ENCODE results near the gene CNNM3.
"Not testable (repeated sequence)": the region's sequence is repeated elsewhere in the genome, so short reads cannot be mapped to it uniquely, and the experiment has no call there.

Gene CNNM3

DNA sequence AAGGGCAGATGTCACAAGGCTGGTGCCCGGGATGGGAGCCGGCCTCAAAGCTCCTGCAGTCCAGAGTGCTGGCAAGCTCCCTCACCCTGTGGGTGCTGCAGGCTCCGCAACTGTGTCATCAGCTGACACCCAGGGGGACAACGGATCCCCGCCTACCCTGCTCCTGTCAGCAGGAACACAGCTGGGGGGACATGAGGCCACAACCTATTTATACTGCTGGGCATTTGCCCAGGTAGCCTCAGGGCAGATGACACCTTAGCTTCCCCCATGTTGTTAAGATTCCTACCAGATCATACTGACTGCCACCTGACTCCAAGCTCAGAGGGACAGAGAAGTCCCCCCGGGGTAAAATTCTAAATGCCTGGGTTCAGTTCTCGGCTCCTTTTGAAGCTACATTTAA, 26.5 kb downstream of the CNNM3 start:
- no peak for DNase-seq

DNA sequence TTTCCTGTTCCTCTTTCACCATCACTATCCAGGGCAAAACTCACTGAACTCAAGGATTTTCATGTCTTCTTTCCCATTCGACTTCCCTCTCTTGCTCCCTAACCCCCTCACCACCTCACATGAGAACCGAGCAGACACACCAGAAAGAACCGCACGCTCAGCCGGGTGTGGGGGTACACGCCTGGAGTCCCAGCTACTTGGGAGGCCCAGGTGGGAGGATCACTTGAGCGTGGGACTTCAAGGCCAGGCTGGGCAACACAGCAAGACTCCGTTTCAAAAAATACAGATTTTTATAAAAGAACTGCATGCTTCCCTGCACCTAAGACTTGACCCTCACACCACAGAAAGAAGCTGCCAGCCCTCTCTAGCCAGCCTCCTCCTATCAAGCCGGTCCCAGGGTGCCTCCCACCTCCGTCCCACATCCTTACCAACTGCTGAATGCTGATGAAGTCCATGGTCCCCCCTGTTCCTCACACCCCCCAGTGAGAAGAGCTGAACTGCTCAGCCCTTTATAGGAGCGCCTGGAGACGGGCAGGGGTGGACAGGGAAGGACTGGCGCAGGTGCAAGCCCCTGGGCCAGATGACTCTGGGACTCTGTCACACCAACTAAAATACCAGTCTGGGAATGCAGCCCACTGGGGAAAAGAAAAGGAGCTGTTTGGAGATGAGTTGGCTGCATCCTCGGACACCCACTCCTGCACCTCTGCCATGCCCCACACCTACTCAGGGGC, 27.6 kb downstream of the CNNM3 start, which contains the start of gene ANKRD23:
TSS of gene ANKRD23 (minus strand) at position 484 of the 731 bp plus-strand sequence. CDS start at position 455, 29 bp downstream.
- DNase-seq: no peak

DNA sequence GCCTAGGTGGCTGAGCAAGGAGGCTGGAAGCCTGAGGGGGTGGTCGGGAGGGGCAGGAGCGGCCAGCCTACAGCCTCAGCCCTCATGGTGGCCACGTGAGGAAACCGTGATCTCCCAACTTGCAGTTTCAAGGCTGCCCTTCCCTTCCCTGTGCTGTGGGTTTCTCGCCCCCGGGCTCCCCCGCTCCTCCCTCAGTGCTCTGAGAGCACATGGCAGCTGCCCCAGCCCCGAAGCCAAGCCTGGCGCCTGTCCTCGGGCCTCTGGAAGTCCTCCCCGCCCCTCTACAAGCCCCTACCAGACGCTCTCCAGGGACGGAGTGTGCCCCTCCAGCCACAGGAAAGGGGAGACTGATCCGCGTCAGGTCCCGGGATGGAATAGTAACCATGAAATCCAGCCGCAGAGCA, 28.3 kb downstream of the CNNM3 start:
- no peak for DNase-seq

DNA sequence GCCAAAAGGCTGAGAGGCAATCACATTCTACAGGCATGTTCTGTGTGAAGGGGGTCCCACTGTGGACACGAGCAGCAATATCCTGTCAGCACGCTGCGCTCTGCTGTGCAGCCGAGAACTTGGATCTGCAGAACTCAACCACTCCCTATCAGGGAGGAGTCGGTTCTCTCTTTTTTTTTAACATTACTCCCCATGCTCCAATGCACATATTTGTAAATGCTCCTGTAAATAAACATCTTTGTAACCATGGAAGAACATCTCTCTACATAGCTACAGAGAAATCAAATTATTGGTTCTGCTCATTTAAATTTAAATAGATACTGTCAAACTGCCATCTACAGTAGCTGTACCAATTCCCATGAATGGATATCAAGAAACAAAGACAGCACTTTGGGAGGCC, 30.8 kb downstream of the CNNM3 start:
- DNase-seq: no peak

DNA sequence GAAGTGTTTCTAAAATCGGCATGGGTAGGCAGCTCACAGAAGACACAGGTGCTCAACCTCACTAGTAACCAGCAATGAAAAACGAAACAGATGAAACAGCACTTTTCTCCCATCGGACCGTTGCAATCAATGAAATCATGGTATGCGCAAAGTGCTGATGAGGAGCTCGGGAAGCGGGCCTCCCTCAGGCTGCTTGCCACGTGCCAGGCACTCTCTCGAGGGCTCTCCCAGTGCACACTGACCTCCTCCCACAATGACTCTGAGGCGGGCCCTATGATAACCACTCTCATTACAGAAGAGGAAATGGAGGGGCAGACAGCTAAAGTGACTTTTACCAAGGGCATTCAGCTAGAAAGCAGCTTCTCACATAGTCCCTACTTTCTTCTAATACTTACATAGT, 31.5 kb downstream of the CNNM3 start:
- DNase-seq: no peak

DNA sequence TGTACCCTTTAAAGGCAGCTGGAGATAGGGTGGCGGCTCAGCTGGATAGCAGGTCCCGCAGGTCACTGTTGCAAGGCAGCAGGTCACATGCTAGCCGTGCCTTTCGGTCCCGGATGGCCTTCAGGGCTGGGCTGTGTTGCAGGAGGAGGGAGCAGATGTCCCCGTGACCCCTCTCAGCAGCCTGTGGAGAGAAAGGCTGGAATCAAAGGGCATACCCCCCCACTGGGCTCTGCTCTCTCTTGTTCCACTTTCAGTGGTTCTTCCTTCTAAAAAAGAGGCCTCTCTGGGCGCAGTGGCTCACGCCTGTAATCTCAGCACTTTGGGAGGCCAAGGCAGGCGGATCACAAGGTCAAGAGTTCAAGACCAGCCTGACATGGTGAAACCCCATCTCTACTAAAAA, 32.2 kb downstream of the CNNM3 start:
- DNase-seq: no peak

DNA sequence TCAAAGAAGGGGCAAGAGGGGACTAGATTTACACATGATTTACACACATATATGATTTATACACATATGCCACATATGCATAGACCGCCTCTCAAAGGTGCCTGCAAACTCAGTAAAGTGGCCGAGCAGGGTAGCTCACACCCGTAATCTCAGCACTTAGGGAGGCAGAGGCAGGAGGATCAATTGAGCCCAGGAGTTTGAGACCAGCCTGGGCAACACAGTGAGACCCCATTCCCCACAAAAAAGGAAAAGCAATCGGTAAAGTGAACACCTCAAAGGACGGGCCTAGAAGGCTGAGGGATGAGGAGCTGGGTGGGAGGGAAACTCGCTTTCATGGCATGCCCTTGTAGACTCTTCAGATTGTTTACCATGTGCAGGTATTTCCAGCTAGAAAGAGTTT, 36.6 kb downstream of the CNNM3 start:
- no peak for DNase-seq

DNA sequence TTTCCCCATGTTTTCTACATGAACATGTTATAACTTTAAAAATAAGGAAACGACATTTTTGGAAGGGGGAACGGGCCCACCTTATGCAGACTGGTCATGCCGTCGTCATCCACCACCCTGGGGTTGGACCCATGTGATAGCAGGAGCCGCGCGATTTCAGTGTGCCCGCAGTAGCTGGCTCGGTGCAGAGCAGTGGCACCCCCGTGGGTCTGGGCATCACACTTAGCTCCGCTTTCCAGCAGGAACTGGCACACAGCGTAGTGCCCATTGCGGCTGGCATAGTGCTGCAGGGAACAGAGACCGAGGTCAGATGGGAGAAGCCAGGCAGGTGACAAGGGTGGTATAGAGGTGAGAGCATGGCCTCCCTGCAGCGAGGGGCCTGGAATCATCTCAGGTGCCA, 37.3 kb downstream of the CNNM3 start:
- DNase-seq: no peak

DNA sequence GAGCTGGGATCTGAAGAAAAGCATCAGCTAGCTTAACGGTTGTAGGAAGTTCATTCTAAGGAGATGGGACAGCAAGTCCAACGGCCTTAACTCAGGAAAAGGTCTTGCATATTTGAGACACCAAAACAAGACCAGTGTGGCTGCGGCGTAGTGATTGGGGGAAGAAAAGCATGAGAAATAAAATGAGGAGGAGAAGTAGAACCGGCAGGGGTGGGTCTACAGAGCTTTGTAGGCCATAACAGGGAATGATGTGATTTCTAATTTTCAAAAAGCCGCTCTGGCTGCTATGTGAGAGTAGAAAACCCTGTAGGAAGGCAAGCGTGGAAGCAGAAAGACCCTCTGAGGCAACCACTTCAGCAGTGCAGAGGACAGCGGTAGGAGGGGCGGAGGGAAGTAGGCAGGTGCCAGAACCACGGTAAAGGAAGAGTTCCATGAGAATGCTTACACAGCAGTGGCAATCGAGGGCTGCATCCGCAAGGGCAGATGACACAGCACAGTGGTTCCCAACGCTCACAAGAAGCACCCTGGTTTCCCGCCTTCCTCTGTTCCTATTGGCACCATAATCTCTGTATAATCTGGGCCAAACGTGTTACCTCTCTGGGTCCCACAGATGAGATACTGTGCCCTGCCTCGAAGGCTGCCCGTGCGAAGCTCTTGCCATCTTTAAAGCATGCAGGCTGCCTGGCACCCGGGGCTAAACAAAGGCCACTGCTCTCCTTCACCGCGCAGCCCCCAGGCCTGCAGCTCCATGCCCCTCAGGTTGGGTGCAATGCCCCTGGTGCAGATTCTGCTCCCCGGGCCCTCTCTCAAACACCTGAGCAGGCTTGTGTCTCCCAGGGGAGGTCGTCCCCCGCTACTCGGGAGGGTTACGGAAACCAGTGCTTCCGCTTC, 41.0 kb downstream of the CNNM3 start:
- DNase-seq: no peak

DNA sequence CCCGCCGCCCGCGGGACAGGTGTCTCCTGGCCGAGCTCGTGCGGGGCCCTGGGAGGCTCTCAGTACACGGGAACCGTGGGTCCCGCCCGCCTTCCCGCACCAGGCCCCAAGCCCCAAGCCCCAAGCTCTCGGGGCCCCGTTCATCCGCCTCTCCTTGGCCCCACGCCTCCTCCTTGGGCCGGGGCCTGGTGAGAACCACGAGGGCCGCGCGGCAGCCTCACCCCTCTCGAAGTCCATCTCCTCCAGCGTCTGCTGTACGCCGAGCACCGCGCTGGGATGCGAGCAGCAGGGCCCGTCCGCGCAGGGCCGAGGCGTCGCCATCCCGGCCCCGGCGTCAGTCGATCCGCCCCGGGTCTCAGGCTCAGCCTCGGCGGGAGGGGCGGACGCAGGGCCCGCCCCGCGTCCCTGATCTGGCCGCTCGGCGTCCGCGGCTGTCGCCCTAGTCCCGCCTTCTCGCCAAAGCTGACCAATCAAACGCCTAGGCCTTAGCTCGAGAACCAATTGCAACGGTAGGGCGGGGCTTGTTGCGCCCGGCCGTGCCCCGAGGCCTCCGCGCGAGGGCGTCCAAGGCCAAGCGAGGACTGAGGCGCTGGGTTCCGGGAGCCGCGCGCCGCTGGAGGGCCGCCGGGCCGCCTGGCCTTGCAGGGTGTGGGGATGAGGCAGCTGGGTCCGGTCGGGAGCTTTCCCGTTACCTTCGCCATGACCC, 41.8 kb downstream of the CNNM3 start, which contains the start of gene ANKRD39:
TSS of gene ANKRD39 (minus strand) at position 350 of the 706 bp plus-strand sequence. CDS start at position 321, 29 bp downstream.
- peak; percentile 98 for DNase-seq

DNA sequence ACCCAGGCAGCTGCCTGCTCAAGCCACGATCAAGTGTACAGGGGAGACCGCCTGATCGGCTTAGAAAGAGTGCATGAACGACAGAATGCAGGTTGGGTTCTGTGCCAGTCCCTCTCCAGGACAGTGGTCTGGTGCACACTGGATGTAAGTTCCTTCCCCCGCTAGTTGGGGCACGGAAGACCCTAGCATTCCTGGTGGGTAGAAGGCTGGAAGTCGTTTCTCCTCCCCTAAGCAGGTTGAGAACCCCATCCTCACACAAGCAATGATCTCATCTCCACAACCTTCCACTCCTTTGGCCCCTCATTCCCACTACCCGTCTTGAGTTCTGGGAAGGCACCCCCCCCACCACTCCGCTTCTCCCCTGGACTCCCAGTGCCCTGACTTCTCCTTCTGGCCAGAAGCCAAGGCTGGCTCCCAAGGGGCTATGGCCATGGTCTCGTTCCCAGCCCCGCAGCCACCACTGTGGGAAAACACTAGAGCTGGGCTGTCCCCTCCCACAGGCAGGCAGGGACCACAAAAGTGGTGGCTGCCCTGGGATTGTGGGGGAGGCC, 43.1 kb downstream of the CNNM3 start:
- DNase-seq: no peak

DNA sequence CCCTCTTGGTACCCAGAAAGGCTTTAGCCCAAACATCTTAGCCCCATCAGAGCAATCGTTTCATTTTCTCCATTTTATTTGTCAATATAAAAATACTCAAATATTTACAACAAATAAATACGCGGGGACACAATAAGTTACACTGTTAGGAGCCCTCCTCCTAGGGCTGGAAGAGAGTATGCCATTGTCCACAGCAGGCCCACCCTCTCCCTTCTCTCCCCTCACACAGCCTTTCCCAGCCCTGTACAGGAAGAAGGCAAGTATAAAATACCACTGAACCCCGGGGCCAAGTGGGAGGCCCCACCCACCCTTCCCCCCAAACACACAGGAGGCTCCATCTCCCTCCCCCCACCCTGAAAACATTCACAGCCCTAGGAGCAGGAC, 43.6 kb downstream of the CNNM3 start:
- DNase-seq: no peak

DNA sequence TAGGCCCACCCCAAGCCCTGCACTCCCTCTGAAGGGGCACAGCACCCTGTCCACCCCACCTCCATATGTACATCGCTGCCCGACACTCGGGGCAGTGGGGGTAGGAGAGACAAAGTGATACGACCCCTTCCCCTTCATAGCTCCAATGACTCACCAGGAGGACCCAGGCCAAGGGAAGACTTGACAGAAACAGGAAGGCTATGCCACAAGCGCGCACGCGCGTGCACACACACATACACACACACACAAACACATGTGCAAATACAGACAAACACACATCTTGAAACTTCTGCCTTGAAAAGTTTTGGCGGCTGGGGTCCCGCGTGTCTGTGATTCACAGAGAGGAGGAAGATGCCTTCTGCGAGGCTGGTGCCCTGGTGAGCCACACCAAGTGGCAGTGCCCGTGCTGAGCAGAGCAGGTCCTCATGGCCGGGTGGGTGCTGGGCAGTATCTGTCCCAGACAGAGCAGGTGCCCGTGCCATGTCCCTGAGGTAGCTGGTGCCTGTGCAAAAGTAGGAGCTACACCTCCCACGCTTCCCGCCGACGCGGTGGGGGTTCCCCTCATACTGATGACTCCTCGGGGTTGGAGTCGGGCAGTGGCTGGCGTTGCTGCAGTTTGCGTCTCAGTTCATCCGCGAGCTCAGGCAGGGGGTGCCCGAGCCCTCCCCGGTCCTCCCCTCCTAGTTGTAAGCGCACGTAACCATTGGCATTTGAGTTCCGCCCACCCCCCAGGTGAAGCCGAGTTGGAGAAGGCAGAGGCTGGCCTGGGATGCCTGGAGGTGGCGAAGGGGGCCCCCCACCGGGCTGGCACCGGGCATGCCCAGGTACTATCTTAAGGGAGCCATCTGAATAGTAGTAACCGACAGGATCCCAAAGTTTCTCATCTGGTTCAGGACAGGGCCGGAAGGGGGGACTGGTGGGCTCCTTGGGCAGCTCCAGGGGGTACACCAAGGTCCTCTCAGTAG, 44.3 kb downstream of the CNNM3 start:
- DNase-seq: no peak

DNA sequence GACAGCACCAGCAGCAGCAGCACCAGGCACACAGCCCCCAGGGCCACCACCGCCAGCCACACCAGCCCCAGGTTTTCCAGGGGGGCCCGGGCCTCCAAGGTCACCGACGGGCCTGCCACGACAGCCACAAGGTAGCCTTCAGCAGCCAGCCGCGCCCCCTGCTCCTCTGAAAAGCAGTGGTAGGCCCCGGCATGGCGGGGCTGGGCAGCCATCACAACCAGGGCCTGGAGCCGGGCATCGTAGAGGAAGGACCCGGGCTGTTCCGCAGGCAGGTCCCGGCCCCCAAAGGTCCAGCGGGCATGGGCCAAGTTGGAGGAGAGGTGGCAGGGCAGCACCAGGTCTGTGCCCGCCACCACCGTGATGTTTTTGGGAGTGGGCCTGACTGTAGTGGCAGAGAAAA, 45.0 kb downstream of the CNNM3 start:
- no peak for DNase-seq

DNA sequence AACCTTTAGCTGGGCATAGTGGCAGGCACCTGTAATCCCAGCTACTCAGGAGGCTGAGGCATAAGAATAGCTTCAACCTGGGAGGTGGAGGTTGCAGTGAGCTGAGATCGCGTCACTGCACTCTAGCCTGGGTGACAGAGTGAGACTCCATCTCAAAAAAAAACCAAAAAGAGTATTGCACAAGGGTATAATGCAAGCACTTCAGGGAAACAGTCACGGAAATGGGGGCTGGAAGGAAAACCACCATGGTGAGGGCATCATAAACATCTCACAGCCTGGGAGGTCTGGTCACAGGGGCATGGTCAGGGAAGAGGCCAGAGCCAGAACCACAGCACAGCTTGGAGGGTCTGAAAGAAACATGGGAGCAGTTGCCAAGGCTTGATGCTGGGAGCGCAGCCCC, 47.0 kb downstream of the CNNM3 start:
- DNase-seq: not testable (repeated sequence)

DNA sequence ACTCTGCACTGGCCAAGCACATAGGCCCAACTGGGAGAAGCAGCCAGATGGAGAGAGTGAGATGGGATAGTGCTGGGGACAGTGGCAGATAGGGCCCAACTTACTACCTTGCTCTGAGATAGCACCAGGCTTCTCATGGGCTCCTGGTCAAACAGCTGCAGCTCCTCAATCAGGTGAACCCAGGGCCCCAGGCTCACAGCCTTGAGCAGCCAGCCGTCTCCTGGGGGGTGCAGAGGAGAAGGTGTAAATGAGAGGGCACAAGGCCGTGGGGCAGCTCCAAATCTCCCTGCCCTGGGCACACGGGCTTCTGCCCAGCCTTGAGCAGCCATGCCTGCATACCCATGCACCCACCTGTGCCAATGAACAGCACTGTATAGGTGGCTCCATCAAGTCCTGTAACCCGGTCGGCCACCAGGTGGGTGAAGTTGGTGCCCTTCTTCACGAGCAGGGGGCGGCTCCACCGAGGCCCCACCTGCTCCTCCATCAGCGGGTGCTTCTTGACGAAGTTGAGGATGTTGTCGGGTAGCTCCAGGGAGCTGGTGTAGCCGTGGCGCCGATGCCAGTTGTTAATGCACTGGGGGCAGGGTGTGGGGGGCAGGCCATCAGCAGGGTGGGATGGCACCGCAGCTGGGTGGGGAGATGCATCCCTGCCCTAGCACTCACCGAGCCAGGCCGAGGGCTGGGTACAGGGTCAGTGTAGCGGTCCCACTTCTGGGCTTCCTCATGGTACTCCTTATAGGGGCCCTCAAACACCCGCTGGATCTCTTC, 47.7 kb downstream of the CNNM3 start:
- DNase-seq: no peak

DNA sequence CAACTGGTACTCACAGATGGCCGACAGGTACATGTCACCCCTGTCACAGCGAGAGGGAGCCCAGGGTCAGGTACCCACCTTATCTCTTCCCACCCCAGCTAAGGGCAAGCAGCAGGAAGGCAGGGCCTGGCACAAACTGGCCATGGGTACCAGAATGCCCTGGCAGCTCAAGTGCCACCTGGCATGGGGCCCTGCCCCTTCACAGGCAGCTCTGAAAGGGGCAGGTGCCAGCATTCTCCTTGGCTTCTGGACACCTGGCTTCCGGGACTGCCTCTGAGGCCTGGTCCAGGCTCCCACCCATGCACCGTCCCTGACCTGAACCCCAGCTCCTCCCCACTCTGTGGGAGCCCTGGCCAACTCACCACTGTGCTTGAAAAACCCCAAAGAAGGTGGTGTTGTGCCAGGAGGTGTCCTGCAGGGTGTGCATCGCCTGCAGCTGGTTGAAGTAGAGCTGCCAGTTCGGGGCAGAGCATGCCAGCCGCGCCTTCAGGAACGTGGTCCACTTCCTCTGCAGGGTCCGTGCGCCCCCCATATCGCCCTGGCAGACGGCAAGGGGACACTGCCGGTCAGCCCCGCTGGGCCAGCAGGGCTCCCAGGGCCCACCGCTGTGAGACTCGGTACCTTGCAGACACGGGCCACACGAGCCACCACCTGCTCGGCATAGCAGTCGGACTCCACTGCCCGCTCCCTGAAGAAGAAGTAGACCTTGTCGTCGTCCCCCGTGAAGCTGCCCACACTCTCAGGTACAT, 48.4 kb downstream of the CNNM3 start:
- DNase-seq: no peak

DNA sequence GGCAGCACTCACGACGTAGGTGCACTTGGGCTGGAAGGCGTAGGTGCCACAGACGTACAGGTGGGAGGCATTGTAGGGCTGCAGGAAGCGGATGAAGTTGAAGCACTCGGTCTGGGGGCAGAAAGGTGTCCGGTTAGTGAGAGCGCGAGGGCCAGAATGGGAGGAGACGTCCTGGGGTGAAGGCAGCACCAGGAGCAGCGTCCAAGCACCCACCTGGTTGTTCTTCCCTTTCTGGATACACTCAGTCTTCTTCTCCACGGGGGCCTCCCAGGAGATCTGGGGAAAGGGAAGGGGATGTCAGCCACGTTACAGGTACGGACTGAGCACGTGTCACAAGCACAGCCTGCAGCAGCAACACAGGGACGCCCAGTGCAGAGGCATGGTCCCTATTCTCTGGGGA, 49.6 kb downstream of the CNNM3 start:
- DNase-seq: no peak

DNA sequence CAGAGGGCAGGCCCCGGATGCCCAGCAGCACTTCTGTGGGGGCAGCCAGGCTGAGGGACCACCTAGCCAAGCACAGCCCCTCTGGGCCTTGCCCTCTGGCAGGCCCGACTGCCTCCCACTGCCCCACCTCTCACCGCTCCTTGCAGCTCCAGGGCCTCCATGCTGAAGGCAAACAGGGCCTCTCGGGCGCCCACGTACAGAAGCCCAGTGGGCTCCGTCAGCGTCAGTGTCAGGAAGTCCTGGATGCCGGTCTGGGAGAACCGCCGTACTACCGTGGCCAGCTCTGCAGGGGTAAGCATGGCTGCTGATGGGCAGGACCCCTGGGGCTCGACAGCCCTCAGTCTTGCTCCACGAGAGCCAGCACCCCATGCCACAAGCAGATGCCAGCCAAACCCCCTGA, 50.1 kb downstream of the CNNM3 start:
- DNase-seq: no peak

DNA sequence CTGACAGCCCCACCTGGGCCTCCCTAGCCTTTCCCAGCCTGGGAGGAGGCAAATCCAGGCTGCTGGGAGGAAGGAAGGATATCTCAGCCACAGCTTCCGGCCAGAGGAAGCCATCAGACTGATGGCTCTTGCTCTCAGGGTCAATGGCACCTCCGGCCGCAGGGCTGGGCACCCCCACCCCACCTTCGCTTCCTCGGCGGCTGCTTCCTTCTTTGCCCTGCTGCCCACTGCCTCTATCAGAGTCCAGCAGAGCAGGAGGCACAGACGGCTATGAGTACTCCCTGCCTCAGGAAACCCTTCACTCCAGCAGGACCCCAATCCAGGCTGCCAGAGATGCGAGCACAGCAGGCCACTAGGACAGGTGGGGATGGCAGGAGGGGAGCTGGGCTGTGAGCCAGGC, 50.5 kb downstream of the CNNM3 start:
- no peak for DNase-seq

Measured in HCEC 1CT (cell line).